IMR-90 (cell line): ENCODE results near the gene BCAT1. TPM values are rescaled to one million over a fixed set of nuclear protein-coding genes. Genes with fewer than 3 reads are reported as not detected.

Experiments
- ATAC-seq: fragments of 200-7000 bp; cut with Tn5 transposase; 2 replicates; pipeline ENCODE4 v1.9.1; 2020; ENCODE audit warnings: low read depth, mild to moderate bottlenecking, moderate library complexity
- BruUV-seq: library from RNA; stranded (reverse); fragments of 400-500 nt; replicated peaks from 2 replicates; lab custom pipeline; 2021; lab: Mats Ljungman, UMichigan
- CTCF ChIA-PET: fragments of 300-600 bp; formaldehyde crosslinking; extraction: SDS; loops from one replicate; lab custom pipeline; 2021; ENCODE audit warnings: antibody characterized with exemption; lab: Yijun Ruan, JAX
- POLR2A ChIA-PET: fragments of 300-600 bp; sonication (Branson Sonifier 250); formaldehyde crosslinking; loops from one replicate; lab custom pipeline; 2022; ENCODE audit warnings: antibody characterized with exemption; ENCODE audit not compliant: unreplicated experiment; lab: Charles Lee
- DNase-seq: peaks from one replicate; pipeline ENCODE4 v3.0.0; 2013
- H2AFZ ChIP-seq: replicated peaks from 2 replicates; pipeline ENCODE3; 2013; ENCODE audit warnings: low read length, mild to moderate bottlenecking; ENCODE audit not compliant: poor library complexity
- H2AK5ac ChIP-seq: 2 replicates; pipeline ENCODE4 v1.6.1; 2013; ENCODE audit warnings: low read depth, low read length, inconsistent platforms
- H2AK9ac ChIP-seq: replicated peaks from 2 replicates; pipeline ENCODE3; 2013; ENCODE audit warnings: mild to moderate bottlenecking, low read depth, low read length, moderate library complexity; ENCODE audit not compliant: poor library complexity
- H2BK120ac ChIP-seq: 2 replicates; pipeline ENCODE4 v1.6.1; 2013; ENCODE audit warnings: low read depth, low read length, inconsistent platforms
- H2BK15ac ChIP-seq: 3 replicates; pipeline ENCODE4 v1.6.1; 2013; ENCODE audit warnings: low read depth, low read length, inconsistent platforms
- H2BK20ac ChIP-seq: 2 replicates; pipeline ENCODE4 v1.6.1; 2013; ENCODE audit warnings: low read depth, mild to moderate bottlenecking, inconsistent platforms, low read length, moderate library complexity
- H2BK5ac ChIP-seq: 2 replicates; pipeline ENCODE4 v1.6.1; 2013; ENCODE audit warnings: mild to moderate bottlenecking, low read depth, low read length, inconsistent platforms; ENCODE audit not compliant: poor library complexity, severe bottlenecking
- H3K14ac ChIP-seq: replicated peaks from 2 replicates; pipeline ENCODE4 v1.6.1; 2013; ENCODE audit warnings: low read depth, low read length, inconsistent platforms
- H3K18ac ChIP-seq: 2 replicates; pipeline ENCODE4 v1.6.1; 2013; ENCODE audit warnings: low read depth, low read length, control low read depth
- H3K23ac ChIP-seq: 2 replicates; pipeline ENCODE4 v1.6.1; 2013; ENCODE audit warnings: low read depth, low read length, inconsistent platforms
- H3K27ac ChIP-seq: 2 replicates; pipeline ENCODE4 v1.5.1; 2013; ENCODE audit warnings: mild to moderate bottlenecking, control low read depth, low read length; ENCODE audit not compliant: insufficient read depth
- H3K27me3 ChIP-seq: 2 replicates; pipeline ENCODE4 v1.6.1; 2013; ENCODE audit warnings: low read length; ENCODE audit not compliant: control insufficient read depth, insufficient read depth
- H3K36me3 ChIP-seq: 2 replicates; pipeline ENCODE4 v1.6.1; 2013; ENCODE audit warnings: low read length, mixed read lengths; ENCODE audit not compliant: control insufficient read depth, insufficient read depth
- H3K4ac ChIP-seq: 2 replicates; pipeline ENCODE4 v1.6.1; 2013; ENCODE audit warnings: low read depth, low read length, inconsistent platforms
- H3K4me1 ChIP-seq: 2 replicates; pipeline ENCODE4 v1.6.1; 2013; ENCODE audit warnings: low read length, mixed read lengths; ENCODE audit not compliant: control insufficient read depth, insufficient read depth
- H3K4me2 ChIP-seq: 2 replicates; pipeline ENCODE4 v1.6.1; 2013; ENCODE audit warnings: low read depth, mild to moderate bottlenecking, control low read depth, low read length, moderate library complexity
- H3K4me3 ChIP-seq: 2 replicates; pipeline ENCODE4 v1.5.1; 2013; ENCODE audit warnings: low read depth, mild to moderate bottlenecking, control low read depth, low read length, moderate library complexity; ENCODE audit not compliant: insufficient read depth
- H3K56ac ChIP-seq: 2 replicates; pipeline ENCODE4 v1.6.1; 2013; ENCODE audit warnings: low read length, inconsistent platforms; ENCODE audit not compliant: insufficient read depth; ENCODE audit errors: extremely low read depth
- H3K79me1 ChIP-seq, 2 experiments: 2 replicates each; pipeline ENCODE4 v1.6.1; 2013; ENCODE audit warnings: low read length in 2 of 2, inconsistent platforms in 1 of 2, low read depth in 1 of 2
- H3K9ac ChIP-seq: 2 replicates; pipeline ENCODE4 v1.6.1; 2013; ENCODE audit warnings: low read depth, low read length, control low read depth
- H3K9me1 ChIP-seq: 2 replicates; pipeline ENCODE4 v1.6.1; 2013; ENCODE audit warnings: low read length, inconsistent platforms; ENCODE audit not compliant: insufficient read depth
- H3K9me3 ChIP-seq: 2 replicates; pipeline ENCODE4 v1.6.1; 2013; ENCODE audit warnings: low read length; ENCODE audit not compliant: control insufficient read depth, insufficient read depth
- H4K20me1 ChIP-seq: 2 replicates; pipeline ENCODE4 v1.6.1; 2013; ENCODE audit warnings: low read length, inconsistent platforms; ENCODE audit not compliant: insufficient read depth
- H4K5ac ChIP-seq: 2 replicates; pipeline ENCODE4 v1.6.1; 2013; ENCODE audit warnings: mild to moderate bottlenecking, low read depth, low read length, control low read depth
- H4K8ac ChIP-seq, 2 experiments: 2 replicates each; pipeline ENCODE4 v1.6.1; 2013; ENCODE audit warnings: low read depth in 2 of 2, low read length in 2 of 2, control low read depth in 1 of 2, inconsistent platforms in 1 of 2
- H4K91ac ChIP-seq: 2 replicates; pipeline ENCODE4 v1.6.1; 2013; ENCODE audit warnings: low read depth, low read length, inconsistent platforms; ENCODE audit not compliant: insufficient read depth
- BHLHE40 ChIP-seq: fragments of 150-350 bp; IDR thresholded peaks from 2 replicates; pipeline ENCODE4 v1.6.1; 2016; ENCODE audit warnings: mild to moderate bottlenecking, low read depth, low read length
- CEBPB ChIP-seq: IDR thresholded peaks from 2 replicates; pipeline ENCODE4 v1.6.1; 2012; ENCODE audit warnings: low read depth, low read length, improper control_type of control experiment
- CHD1 ChIP-seq: IDR thresholded peaks from 2 replicates; pipeline ENCODE4 v1.6.1; 2012; ENCODE audit warnings: low read depth, low read length, improper control_type of control experiment
- FOS ChIP-seq: fragments of 150-350 bp; IDR thresholded peaks from 2 replicates; pipeline ENCODE4 v1.6.1; 2016; ENCODE audit warnings: low read depth, low read length
- MAFK ChIP-seq: IDR thresholded peaks from 2 replicates; pipeline ENCODE4 v1.6.1; 2012; ENCODE audit warnings: low read depth, low read length, improper control_type of control experiment
- MAZ ChIP-seq: IDR thresholded peaks from 2 replicates; pipeline ENCODE4 v1.6.1; 2012; ENCODE audit warnings: low read depth, mild to moderate bottlenecking, low read length, improper control_type of control experiment, moderate library complexity, borderline replicate concordance
- MXI1 ChIP-seq: IDR thresholded peaks from 2 replicates; pipeline ENCODE4 v1.6.1; 2012; ENCODE audit warnings: low read depth, mild to moderate bottlenecking, low read length, moderate library complexity, borderline replicate concordance
- NFE2L2 ChIP-seq: fragments of 150-350 bp; IDR thresholded peaks from 2 replicates; pipeline ENCODE4 v1.6.1; 2016; ENCODE audit warnings: low read depth, mild to moderate bottlenecking, low read length
- POLR2A ChIP-seq: IDR thresholded peaks from 2 replicates; pipeline ENCODE4 v1.6.1; 2012; ENCODE audit warnings: mild to moderate bottlenecking, low read depth, low read length
- RAD21 ChIP-seq: IDR thresholded peaks from 2 replicates; pipeline ENCODE4 v1.6.1; 2012; ENCODE audit warnings: low read length, improper control_type of control experiment
- RCOR1 ChIP-seq: IDR thresholded peaks from 2 replicates; pipeline ENCODE4 v1.6.1; 2012; ENCODE audit warnings: mild to moderate bottlenecking, low read length, improper control_type of control experiment; ENCODE audit not compliant: insufficient replicate concordance
- RFX5 ChIP-seq: IDR thresholded peaks from 2 replicates; pipeline ENCODE4 v1.8.0; 2012; ENCODE audit warnings: low read depth, mild to moderate bottlenecking, low read length, moderate library complexity
- SMC3 ChIP-seq: fragments of 150-350 bp; IDR thresholded peaks from 2 replicates; pipeline ENCODE4 v1.6.1; 2016; ENCODE audit warnings: low read depth, mild to moderate bottlenecking, antibody characterized with exemption, low read length, moderate library complexity
- WGBS, 2 experiments: methylation state at CpG; one replicate each; pipeline versions ENCODE4 v1.1.5 to v1.1.7; 2013; ENCODE audit warnings: missing lambda C conversion rate in 2 of 2; ENCODE audit not compliant: insufficient read length in 1 of 2; ENCODE audit errors: extremely low coverage in 2 of 2; 5-methylcytosine and 5-hydroxymethylcytosine counted together
- dilution Hi-C: fragments of 300-500 bp; cut with HindIII; formaldehyde crosslinking; loops from one replicate; pipeline ENCODE4 v1.14.3; 2018; ENCODE audit warnings: low sequenced_read_pairs; ENCODE audit not compliant: unreplicated experiment
- in situ Hi-C: fragments of 300-500 bp; cut with MboI; formaldehyde crosslinking; loops from 3 replicates; pipeline ENCODE4 v1.14.3; 2019; ENCODE audit warnings: low sequenced_read_pairs, inconsistent platforms, mixed read lengths
- intact Hi-C: fragments of 100-400 bp; cut with micrococcal nuclease; formaldehyde crosslinking; loops from 2 replicates; pipeline ENCODE4 v1.10.0; 2022
- polyA plus RNA-seq, 3 experiments: library from polyadenylated mRNA; depleted of rRNA; stranded (reverse); fragments of >200 nt; gene quantifications; 2 replicates each; pipeline ENCODE4 v1.2.3, GENCODE V29; 2012; ENCODE audit warnings: low replicate concordance in 1 of 3
- total RNA-seq: library from RNA; depleted of rRNA; stranded (reverse); fragments of >200 nt; gene quantifications from 2 replicates; pipeline ENCODE4 v1.2.3, GENCODE V29; 2012
- TF ChIP-seq, protein P1 (sequence below): fragments of 150-350 bp; IDR thresholded peaks from 2 replicates; pipeline ENCODE4 v1.6.1; 2016; ENCODE audit warnings: low read depth, mild to moderate bottlenecking, low read length, moderate library complexity, borderline replicate concordance
- TF ChIP-seq, protein P2 (sequence below): conservative IDR thresholded peaks from 2 replicates; pipeline ENCODE4 v1.5.1; 2012; ENCODE audit warnings: mild to moderate bottlenecking, low read depth, low read length, improper control_type of control experiment

The BCAT1 gene
- total and polyA plus RNA-seq, 2 of the 4 experiments (the other 2 are of a cell fraction): 30.4 to 683 TPM

DNA sequence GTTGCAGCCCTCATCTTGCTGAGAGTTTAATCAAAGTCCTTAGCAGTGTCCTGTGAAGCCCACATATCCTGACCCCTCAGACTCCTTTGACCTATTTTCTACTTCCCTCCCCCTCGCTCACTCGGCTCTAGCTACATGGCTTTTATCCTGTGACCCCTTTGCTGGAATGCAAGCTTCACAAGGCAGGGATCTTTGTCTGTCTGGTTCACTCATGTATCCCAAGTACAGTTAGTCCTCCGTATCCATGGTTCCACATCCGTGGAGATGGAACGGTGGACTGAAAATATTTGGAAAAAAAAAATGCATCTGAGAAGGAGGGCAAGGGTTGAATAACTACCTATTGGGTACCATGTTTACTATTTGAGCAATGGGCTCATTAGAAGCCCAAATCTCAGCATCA, 173.8 kb downstream of the BCAT1 start:
- no peak for DNase-seq
- Histone ChIP-seq H3K4me2 (no peak overlapping the region), H3K79me1 (no peaks in the 10 kb centered on the region), H3K4ac (no peak overlapping the region), H3K14ac (0 out of 2 replicates have a peak overlapping the region, but pooled peaks have one; percentile 6), H3K36me3 (no peaks in the 10 kb centered on the region), H2BK15ac (0 out of 3 replicates have a peak overlapping the region, but pooled peaks have one; percentile 10), H2BK120ac (no peak overlapping the region), H3K18ac (no peak overlapping the region), H4K91ac (no peak overlapping the region), H2AK9ac (no peak overlapping the region), H3K23ac (no peak overlapping the region), H3K27me3 (no peaks in the 10 kb centered on the region), H3K9me1 (no peaks in the 10 kb centered on the region), H2AK5ac (no peak overlapping the region), H3K9ac (no peak overlapping the region), H3K4me1 (peaks cover 4% of the 10 kb centered on the region; the same call in 1 of the 2 replicates), H4K20me1 (no peaks in the 10 kb centered on the region), H3K9me3 (no peaks in the 10 kb centered on the region), H2BK20ac (no peak overlapping the region), H4K8ac (no peak overlapping the region), H3K27ac (no peak overlapping the region), H2AFZ (no peak overlapping the region), H4K5ac (no peak overlapping the region), H3K56ac (no peak overlapping the region), H2BK5ac (no peak overlapping the region), H3K4me3 (no peak overlapping the region)
- POLR2A ChIA-PET: no interaction called here
- no TSS peak for BruUV-seq
- 83% methylated on average over 2 of the region's 5 CpGs; no CpG with 5 or more reads in 1 of the 2 experiments for WGBS, 2 experiments
- intact Hi-C loops: loop anchor here (5.0 to 10.0 kb wide), 5 partner anchors 413 to 1918 kb away; no protein-coding TSS in a partner anchor
- ATAC-seq: no peak
- CTCF ChIA-PET: no interaction called here
- dilution Hi-C loops: no loop called here
- TF ChIP-seq MAZ: no peak
- TF ChIP-seq RAD21: no peak
- no peak for TF ChIP-seq CHD1
- no peak for TF ChIP-seq BHLHE40
- TF ChIP-seq RCOR1: no peak
- no peak for TF ChIP-seq MXI1
- no peak for TF ChIP-seq FOS
- TF ChIP-seq POLR2A: no peak
- TF ChIP-seq MAFK: no peak
- TF ChIP-seq, protein P1, sequence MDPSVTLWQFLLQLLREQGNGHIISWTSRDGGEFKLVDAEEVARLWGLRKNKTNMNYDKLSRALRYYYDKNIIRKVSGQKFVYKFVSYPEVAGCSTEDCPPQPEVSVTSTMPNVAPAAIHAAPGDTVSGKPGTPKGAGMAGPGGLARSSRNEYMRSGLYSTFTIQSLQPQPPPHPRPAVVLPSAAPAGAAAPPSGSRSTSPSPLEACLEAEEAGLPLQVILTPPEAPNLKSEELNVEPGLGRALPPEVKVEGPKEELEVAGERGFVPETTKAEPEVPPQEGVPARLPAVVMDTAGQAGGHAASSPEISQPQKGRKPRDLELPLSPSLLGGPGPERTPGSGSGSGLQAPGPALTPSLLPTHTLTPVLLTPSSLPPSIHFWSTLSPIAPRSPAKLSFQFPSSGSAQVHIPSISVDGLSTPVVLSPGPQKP: no peak
- TF ChIP-seq NFE2L2: no peak
- TF ChIP-seq RFX5: no peak
- TF ChIP-seq, protein P2, sequence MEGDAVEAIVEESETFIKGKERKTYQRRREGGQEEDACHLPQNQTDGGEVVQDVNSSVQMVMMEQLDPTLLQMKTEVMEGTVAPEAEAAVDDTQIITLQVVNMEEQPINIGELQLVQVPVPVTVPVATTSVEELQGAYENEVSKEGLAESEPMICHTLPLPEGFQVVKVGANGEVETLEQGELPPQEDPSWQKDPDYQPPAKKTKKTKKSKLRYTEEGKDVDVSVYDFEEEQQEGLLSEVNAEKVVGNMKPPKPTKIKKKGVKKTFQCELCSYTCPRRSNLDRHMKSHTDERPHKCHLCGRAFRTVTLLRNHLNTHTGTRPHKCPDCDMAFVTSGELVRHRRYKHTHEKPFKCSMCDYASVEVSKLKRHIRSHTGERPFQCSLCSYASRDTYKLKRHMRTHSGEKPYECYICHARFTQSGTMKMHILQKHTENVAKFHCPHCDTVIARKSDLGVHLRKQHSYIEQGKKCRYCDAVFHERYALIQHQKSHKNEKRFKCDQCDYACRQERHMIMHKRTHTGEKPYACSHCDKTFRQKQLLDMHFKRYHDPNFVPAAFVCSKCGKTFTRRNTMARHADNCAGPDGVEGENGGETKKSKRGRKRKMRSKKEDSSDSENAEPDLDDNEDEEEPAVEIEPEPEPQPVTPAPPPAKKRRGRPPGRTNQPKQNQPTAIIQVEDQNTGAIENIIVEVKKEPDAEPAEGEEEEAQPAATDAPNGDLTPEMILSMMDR: no peak
- TF ChIP-seq SMC3: no peak
- no peak for TF ChIP-seq CEBPB
- in situ Hi-C loops: loop anchor here (25.0 kb wide), 1 partner anchor 1913 kb away; no protein-coding TSS in a partner anchor
